Endothelial cell of umbilical vein (primary cell): ENCODE measurements around the gene ANKUB1. TPM values are rescaled to one million over a fixed set of nuclear protein-coding genes. Genes with fewer than 3 reads are reported as not detected.

Experiments used
- BruUV-seq: library from RNA; stranded (reverse); fragments of 400-500 nt; replicated peaks from 2 replicates; lab custom pipeline; 2021; lab: Mats Ljungman, UMichigan
- CTCF ChIA-PET: fragments of 300-600, 350-600 bp; sonication (Branson Sonifier 250); formaldehyde crosslinking; loops from one replicate; lab custom pipeline; 2021; ENCODE audit warnings: antibody characterized with exemption, inconsistent platforms; lab: Charles Lee
- POLR2A ChIA-PET: fragments of 300-600, 350-600 bp; sonication (Branson Sonifier 250); formaldehyde crosslinking; loops from one replicate; lab custom pipeline; 2021; ENCODE audit warnings: antibody characterized with exemption, inconsistent platforms; lab: Charles Lee
- DNase-seq: peaks from one replicate; pipeline ENCODE4 v3.0.0-alpha.2; 2011; ENCODE audit warnings: low read depth, low spot score
- FAIRE-seq: peaks from 2 replicates; lab custom pipeline; 2011; peaks lifted over from hg19 to GRCh38; lab: Jason Lieb, UNC
- H2AFZ ChIP-seq: 2 replicates; pipeline ENCODE4 v1.6.0; 2012; ENCODE audit warnings: low read depth, low read length, control low read depth, inconsistent platforms
- H3K27ac ChIP-seq: 2 replicates; pipeline ENCODE4 v1.5.1; 2011; ENCODE audit warnings: low read depth, mild to moderate bottlenecking, control low read depth, low read length, moderate library complexity; ENCODE audit not compliant: insufficient read depth
- H3K27me3 ChIP-seq, 2 experiments: 2 replicates each; pipeline versions ENCODE4 v1.6.0 to v1.6.1; 2011; ENCODE audit warnings: low read length in 2 of 2, mixed read lengths in 1 of 2; ENCODE audit not compliant: control insufficient read depth in 2 of 2, insufficient read depth in 2 of 2
- H3K36me3 ChIP-seq, 2 experiments: 2 replicates in 1 of 2; 3 replicates in 1 of 2; pipeline ENCODE4 v1.5.1; 2011; ENCODE audit warnings: low read length in 2 of 2, mild to moderate bottlenecking in 1 of 2, moderate library complexity in 1 of 2; ENCODE audit not compliant: control insufficient read depth in 2 of 2, insufficient read depth in 2 of 2; ENCODE audit errors: extremely low read depth in 1 of 2
- H3K4me1 ChIP-seq: 3 replicates; pipeline ENCODE4 v1.5.1; 2011; ENCODE audit warnings: mild to moderate bottlenecking, low read length; ENCODE audit not compliant: control insufficient read depth, insufficient read depth; ENCODE audit errors: extremely low read depth
- H3K4me2 ChIP-seq: 2 replicates; pipeline ENCODE4 v1.6.1; 2011; ENCODE audit warnings: low read length, control low read depth, mixed read lengths; ENCODE audit not compliant: insufficient read depth
- H3K4me3 ChIP-seq, 3 experiments: fragments of 200-600 bp in 1 of 3; sonication (generic), shearing (Covaris generic) in 1 of 3; replicated peaks in 1 of 3; 2 replicates each; pipeline ENCODE4 v1.5.1; 2011 to 2016; ENCODE audit warnings: control low read depth in 3 of 3, low read length in 3 of 3, mild to moderate bottlenecking in 2 of 3, inconsistent platforms in 1 of 3, low read depth in 1 of 3, moderate library complexity in 1 of 3; ENCODE audit not compliant: insufficient read depth in 1 of 3
- H3K79me2 ChIP-seq: 2 replicates; pipeline ENCODE4 v1.6.0; 2012; ENCODE audit warnings: low read length, inconsistent platforms; ENCODE audit not compliant: control insufficient read depth, insufficient read depth
- H3K9ac ChIP-seq: replicated peaks from 2 replicates; pipeline ENCODE3; 2011; ENCODE audit warnings: low read length, control low read depth; ENCODE audit not compliant: insufficient read depth; ENCODE audit errors: extremely low read depth
- H3K9me1 ChIP-seq: replicated peaks from 3 replicates; pipeline ENCODE4 v1.6.0; 2011; ENCODE audit warnings: mild to moderate bottlenecking, low read length; ENCODE audit not compliant: control insufficient read depth, insufficient read depth; ENCODE audit errors: extremely low read depth
- H3K9me3 ChIP-seq: replicated peaks from 2 replicates; pipeline ENCODE4 v1.5.1; 2012; ENCODE audit warnings: low read length, inconsistent platforms; ENCODE audit not compliant: control insufficient read depth, insufficient read depth
- H4K20me1 ChIP-seq: replicated peaks from 2 replicates; pipeline ENCODE3; 2011; ENCODE audit warnings: mild to moderate bottlenecking, low read length; ENCODE audit not compliant: control insufficient read depth, insufficient read depth; ENCODE audit errors: extremely low read depth
- CTCF ChIP-seq, 2 donors: IDR thresholded peaks; 1 replicate in 1 of 2; 2 replicates in 1 of 2; pipeline ENCODE4 v1.5.1; 2011; ENCODE audit warnings: low read length in 2 of 2, mild to moderate bottlenecking in 2 of 2, moderate library complexity in 2 of 2, control low read depth in 1 of 2, inconsistent platforms in 1 of 2, low read depth in 1 of 2; ENCODE audit not compliant: insufficient read depth in 1 of 2; ENCODE audit errors: extremely low read depth in 1 of 2
- EZH2 ChIP-seq: IDR thresholded peaks from 2 replicates; pipeline ENCODE4 v1.6.1; 2012; ENCODE audit warnings: borderline replicate concordance, low read depth, mild to moderate bottlenecking, moderate library complexity, low read length, inconsistent platforms; ENCODE audit not compliant: severe bottlenecking
- FOS ChIP-seq: IDR thresholded peaks from 2 replicates; pipeline ENCODE4 v1.6.1; 2011; ENCODE audit warnings: mild to moderate bottlenecking, low read length, moderate library complexity, borderline replicate concordance; ENCODE audit not compliant: insufficient read depth
- GATA2 ChIP-seq: IDR thresholded peaks from 2 replicates; pipeline ENCODE4 v1.7.0; 2011; ENCODE audit warnings: low read depth, mild to moderate bottlenecking, moderate library complexity, mixed read lengths, low read length; ENCODE audit not compliant: insufficient read length, insufficient read depth
- JUN ChIP-seq: IDR thresholded peaks from 2 replicates; pipeline ENCODE4 v1.6.1; 2011; ENCODE audit warnings: borderline replicate concordance, low read depth; ENCODE audit not compliant: insufficient read length, insufficient read depth
- MAX ChIP-seq: IDR thresholded peaks from 2 replicates; pipeline ENCODE4 v1.6.1; 2011; ENCODE audit not compliant: insufficient read depth, insufficient read length
- MYC ChIP-seq: IDR thresholded peaks from one replicate; pipeline ENCODE4 v1.6.1; 2011; ENCODE audit warnings: mild to moderate bottlenecking, low read depth, low read length
- POLR2A ChIP-seq: IDR thresholded peaks from 2 replicates; pipeline ENCODE4 v1.6.1; 2012; ENCODE audit warnings: low read depth, mild to moderate bottlenecking, control low read depth, low read length
- POLR2AphosphoS5 ChIP-seq: IDR thresholded peaks from 2 replicates; pipeline ENCODE4 v1.6.1; 2012; ENCODE audit warnings: low read depth, mild to moderate bottlenecking, control low read depth, low read length, moderate library complexity; ENCODE audit not compliant: insufficient read depth
- dilution Hi-C: fragments of 300-500 bp; cut with MboI; formaldehyde crosslinking; loops from one replicate; pipeline ENCODE4 v1.15.0; 2019; ENCODE audit warnings: low sequenced_read_pairs; ENCODE audit not compliant: extremely low pct_ligation_motif_present
- intact Hi-C: fragments of 100-400 bp; cut with micrococcal nuclease; formaldehyde crosslinking; loops from one replicate; pipeline ENCODE4 v1.10.0; 2022
- polyA plus RNA-seq, 4 experiments: library from polyadenylated mRNA; depleted of rRNA in 3 of 4; stranded (reverse) in 3 of 4; unstranded in 1 of 4; fragments of >200 nt; gene quantifications; 2 replicates each; pipeline versions ENCODE4 v1.2.1 to v1.2.3, GENCODE V29; 2011 to 2012; ENCODE audit warnings: missing spikeins in 1 of 4
- total RNA-seq: library from RNA; stranded (reverse); gene quantifications from 2 replicates; pipeline ENCODE4 v1.2.3, GENCODE V29; 2021

Gene ANKUB1
- total and polyA plus RNA-seq, 2 donors (not counting 3 experiments of a cell fraction or from before 2014, with no cell fraction given), result not detected

- ChIA-PET POLR2A (no interaction called here), CTCF (interaction anchor here (1.1 kb wide), 1 partner anchor 48 kb away, joined by 4 read pairs; no protein-coding TSS in a partner anchor)
- no peak overlapping the region for H2AFZ ChIP-seq
- DNase-seq (no peak), FAIRE-seq (no peak)
- H4K20me1 ChIP-seq, result no peaks in the 10 kb centered on the region
- no peak overlapping the region for H3K4me2 ChIP-seq
- dilution Hi-C loops (no loop called here), intact Hi-C loops (no loop called here)
- H3K9me3 ChIP-seq, result no peaks in the 10 kb centered on the region
- no TSS peak for BruUV-seq
- H3K9me1 ChIP-seq, result no peaks in the 10 kb centered on the region
- H3K27me3 ChIP-seq, result no peaks in the 10 kb centered on the region
- H3K4me1 ChIP-seq, result no peaks in the 10 kb centered on the region
- H3K4me3 ChIP-seq, result no peak overlapping the region
- no peak overlapping the region for H3K9ac ChIP-seq
- no peaks in the 10 kb centered on the region for H3K36me3 ChIP-seq
- peaks cover 10% of the 10 kb centered on the region for H3K79me2 ChIP-seq
- H3K27ac ChIP-seq, result no peak overlapping the region
- TF ChIP-seq JUN (no peak), EZH2 (no peak), FOS (no peak), MAX (no peak), GATA2 (no peak), CTCF (IDR thresholded peaks at IDR 0.05; ENCODE audit: extremely low read depth in 1 of 2, insufficient read depth in 1 of 2, low read depth in 1 of 2, low read length in 2 of 2) (no peak), POLR2A (no peak), MYC (no peak), POLR2AphosphoS5 (no peak)
Measured at GRCh38 chr3:149831321-149831720, 39.0 kb upstream of the ANKUB1 start.
